Stimulated activated CD4-positive, alpha-beta T cell treated with anti-CD3 and anti-CD28 coated beads, Interleukin-4, amount 100 ng/mL, for 1 hour (primary cell): ENCODE results near the gene TMEM92.
"Not testable (repeated sequence)": the region's sequence is repeated elsewhere in the genome, so short reads cannot be mapped to it uniquely, and the experiment has no call there.

ENCODE experiments used
- DNase-seq: peaks from one replicate; pipeline ENCODE4 v3.0.0-alpha.2; 2020

Gene TMEM92

GRCh38 chr17:50301891-50302584 is 27.8 kb downstream of the TMEM92 start:
- no peak for DNase-seq

GRCh38 chr17:50303051-50303450 is 28.8 kb downstream of the TMEM92 start:
- no peak for DNase-seq

- DNase-seq = no peak
These were observed 29.3 kb downstream of the TMEM92 start for GRCh38 chr17:50303596-50303995.

GRCh38 chr17:50304781-50305404 is 30.6 kb downstream of the TMEM92 start:
- no peak for DNase-seq

GRCh38 chr17:50307654-50308053 is 33.4 kb downstream of the TMEM92 start:
- no peak for DNase-seq

- DNase-seq = no peak
These were observed 34.4 kb downstream of the TMEM92 start for GRCh38 chr17:50308666-50309065.

GRCh38 chr17:50310455-50311111 is 36.3 kb downstream of the TMEM92 start:
- DNase-seq = no peak

GRCh38 chr17:50311112-50311460 is 36.8 kb downstream of the TMEM92 start:
- DNase-seq = no peak

- DNase-seq = no peak
These were observed 37.2 kb downstream of the TMEM92 start for GRCh38 chr17:50311483-50311882.

GRCh38 chr17:50312308-50312707 is 38.0 kb downstream of the TMEM92 start:
- DNase-seq = no peak

- DNase-seq = no peak
These were observed 40.3 kb downstream of the TMEM92 start for GRCh38 chr17:50314456-50315011.

GRCh38 chr17:50316016-50316587 is 41.8 kb downstream of the TMEM92 start:
- DNase-seq = no peak

GRCh38 chr17:50316660-50317059 is 42.4 kb downstream of the TMEM92 start:
- not testable (repeated sequence) for DNase-seq

- DNase-seq = no peak
These were observed 42.9 kb downstream of the TMEM92 start for GRCh38 chr17:50317121-50317520.

GRCh38 chr17:50318501-50319285 is 44.4 kb downstream of the TMEM92 start:
- DNase-seq = no peak

- no peak for DNase-seq
These were observed 45.2 kb downstream of the TMEM92 start for GRCh38 chr17:50319306-50320004.

GRCh38 chr17:50322271-50322670 is 48.0 kb downstream of the TMEM92 start:
- no peak for DNase-seq

GRCh38 chr17:50323060-50323459 is 48.8 kb downstream of the TMEM92 start:
- no peak for DNase-seq

GRCh38 chr17:50325906-50326305 is 51.6 kb downstream of the TMEM92 start:
- no peak for DNase-seq

- no peak for DNase-seq
These were observed 52.6 kb downstream of the TMEM92 start for GRCh38 chr17:50326831-50327364.

GRCh38 chr17:50328363-50329325 is 54.4 kb downstream of the TMEM92 start:
- no peak for DNase-seq
